HL-60/S4 treated with phorbol 12-myristate 13-acetate at 8.2 ng/mL for 4 days and 3 days (cell line): ENCODE results near the gene GVQW3.

ENCODE experiments used
- in situ Hi-C: fragments of 300-500 bp; cut with MboI; formaldehyde crosslinking; loops from 2 replicates; pipeline ENCODE4 v1.15.0; 2022; ENCODE audit warnings: low sequenced_read_pairs

GVQW3 gene

GRCh38 chr11:76444065-76444383, 62.9 kb downstream of the GVQW3 start:
- in situ Hi-C loops, result loop anchor here (10.0 kb wide), 1 partner anchor 59 kb away; the partner anchor contains the start of genes GVQW3 and THAP12

GRCh38 chr11:76444384-76445120, 63.4 kb downstream of the GVQW3 start, which contains the start of gene EMSY:
Gene EMSY (plus strand): TSS chr11:76445018. CDS start chr11:76446939, 1,921 bp downstream.
- in situ Hi-C loops, result loop anchor here (10.0 kb wide), 1 partner anchor 60 kb away; the partner anchor contains the start of genes GVQW3 and THAP12

DNA sequence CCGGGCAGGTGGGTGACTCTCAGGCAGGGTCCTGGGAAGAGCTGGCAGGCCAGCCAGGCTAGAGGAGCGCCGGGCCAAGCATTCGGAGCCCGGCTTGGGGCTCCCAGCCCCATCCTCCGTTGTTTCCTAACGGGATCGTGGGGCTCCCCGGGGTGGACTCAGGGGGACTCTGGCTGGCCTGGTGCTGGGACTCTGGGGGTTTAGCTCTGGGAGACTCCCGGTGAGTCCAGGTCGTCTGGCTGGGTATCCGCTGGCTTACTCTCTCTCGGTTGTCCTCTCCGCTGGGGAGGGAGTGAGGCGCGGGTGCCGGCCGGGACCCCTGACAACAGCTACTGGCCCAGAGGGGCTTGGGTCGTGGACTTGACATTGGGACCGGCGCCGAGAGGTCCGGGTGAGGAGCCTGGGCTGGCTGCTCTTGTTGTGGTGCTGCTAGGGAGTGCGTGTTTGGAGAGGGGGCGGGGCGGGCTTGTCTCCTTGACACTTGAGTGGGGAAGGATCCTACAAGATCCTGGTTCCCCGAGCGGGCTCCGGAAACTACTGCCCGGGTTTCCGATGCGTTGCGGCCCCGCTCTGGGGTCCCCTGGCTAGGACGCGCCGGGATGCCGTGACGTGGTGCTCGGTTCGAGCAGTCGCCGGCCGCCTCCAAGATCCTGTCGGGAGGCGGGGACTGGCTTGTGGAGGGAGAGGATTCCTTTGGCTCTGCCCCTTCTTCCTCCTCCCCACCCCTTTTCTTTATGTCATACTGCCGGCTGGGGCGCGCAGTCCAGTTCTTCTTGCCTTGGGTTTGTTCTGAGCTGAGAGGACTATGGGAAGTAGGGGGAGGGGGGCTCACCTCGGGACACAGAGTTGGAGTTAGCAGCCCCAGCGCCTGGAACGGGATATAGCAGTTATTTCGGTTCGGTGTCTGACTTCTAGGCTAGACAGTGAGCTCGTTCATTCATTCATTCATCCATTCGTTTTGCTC, 64.3 kb downstream of the GVQW3 start:
- in situ Hi-C loops, result loop anchor here (10.0 kb wide), 1 partner anchor 61 kb away; the partner anchor contains the start of genes GVQW3 and THAP12

DNA sequence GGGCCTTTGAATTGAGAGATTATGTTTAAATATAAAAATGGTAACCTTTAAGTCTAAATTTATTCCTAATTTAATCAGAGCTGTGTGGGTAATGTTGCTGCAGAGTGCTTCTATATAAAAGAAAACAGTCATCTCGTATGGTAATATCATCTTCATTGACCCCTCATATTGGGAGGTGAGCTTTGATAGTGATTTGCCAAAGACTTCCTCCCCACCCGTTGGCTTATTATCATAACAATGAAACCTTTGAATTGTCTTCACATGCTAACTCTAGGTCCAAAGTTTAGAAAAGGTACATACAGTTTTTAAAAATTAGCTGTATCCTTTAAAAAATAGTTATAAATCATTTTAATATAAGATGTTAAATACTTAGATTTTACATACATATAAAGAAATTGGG, 67.4 kb downstream of the GVQW3 start:
- in situ Hi-C loops, result loop anchor here (10.0 kb wide), 1 partner anchor 64 kb away; the partner anchor contains the start of genes GVQW3 and THAP12

GRCh38 chr11:76453248-76453647, 72.1 kb downstream of the GVQW3 start:
- in situ Hi-C loops, result no loop called here

DNA sequence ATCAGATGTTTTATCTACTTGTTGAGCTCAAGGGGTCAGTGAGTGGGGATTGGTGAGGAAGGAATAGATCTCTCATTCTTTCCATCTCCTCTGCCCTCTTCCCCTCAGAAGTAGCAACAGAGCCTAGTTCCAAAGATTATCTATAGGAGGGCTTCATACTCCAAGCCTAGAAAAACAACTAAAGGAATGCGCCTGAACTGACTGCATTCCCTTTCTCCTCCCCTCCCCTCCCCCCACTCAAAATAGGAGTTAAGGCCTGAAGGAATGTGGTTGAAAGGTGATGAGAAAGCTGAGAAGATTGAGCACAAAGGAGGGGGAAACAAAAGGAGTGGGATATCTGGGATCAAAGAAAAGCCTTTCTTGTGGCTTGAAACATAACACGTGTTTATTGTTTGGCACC, 74.2 kb downstream of the GVQW3 start:
- in situ Hi-C loops, result no loop called here

- in situ Hi-C loops, result no loop called here
Measured at GRCh38 chr11:76455931-76456330, 74.8 kb downstream of the GVQW3 start.

DNA sequence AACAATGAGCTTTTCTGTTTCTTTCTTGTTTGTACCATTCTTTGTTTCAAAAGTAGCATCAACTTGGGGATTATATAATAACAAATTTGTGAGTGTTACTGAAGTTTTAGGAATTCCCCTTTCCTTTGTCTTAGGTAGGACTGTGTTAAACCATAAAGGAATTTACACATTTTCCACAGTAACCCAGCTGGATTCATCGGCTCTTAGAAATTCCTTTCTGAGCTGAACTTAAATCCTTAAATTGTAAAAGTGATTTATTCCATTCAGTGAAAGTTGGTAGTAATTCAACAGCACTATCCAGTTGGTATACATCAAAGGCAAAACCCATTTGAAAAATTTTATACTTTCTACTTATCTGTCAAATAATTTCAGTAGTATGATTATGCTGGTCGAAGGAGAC, 75.4 kb downstream of the GVQW3 start:
- in situ Hi-C loops, result no loop called here
